Heart left ventricle (tissue), 16 donors: Measurements from ENCODE around the gene ASIC4. TPM values are rescaled to one million over a fixed set of nuclear protein-coding genes. Genes with fewer than 3 reads are reported as not detected.
A peak's percentile ranks its signal among the peaks of the same experiment; 100 is the strongest.

Source experiments
- ATAC-seq, 4 donors: fragments of 200-7000 bp; cut with Tn5 transposase; one replicate each; pipeline ENCODE4 v1.9.1; 2020 to 2022; ENCODE audit warnings: moderate library complexity in 4 of 4, mild to moderate bottlenecking in 3 of 4, moderate number of reproducible peaks in 1 of 4
- DNase-seq, 5 donors: peaks; one replicate each; pipeline ENCODE4 v3.0.0-alpha.2; 2020
- H3K27ac ChIP-seq, 12 donors: fragments of 200-600 bp; sonication (generic) in 4 of 12; one replicate each; pipeline versions ENCODE4 v1.5.0 to v1.8.0; 2016 to 2022; ENCODE audit warnings: mild to moderate bottlenecking in 2 of 12
- H3K27me3 ChIP-seq, 9 donors: fragments of 200-600 bp; sonication (generic) in 2 of 9; one replicate each; pipeline versions ENCODE4 v1.5.1 to v1.8.0; 2016 to 2022; ENCODE audit warnings: mild to moderate bottlenecking in 3 of 9
- H3K36me3 ChIP-seq, 9 donors: fragments of 200-600 bp; sonication (generic) in 2 of 9; one replicate each; pipeline versions ENCODE4 v1.5.0 to v1.8.0; 2018 to 2022; ENCODE audit warnings: mild to moderate bottlenecking in 2 of 9
- H3K4me1 ChIP-seq, 12 donors: fragments of 200-600 bp; sonication (generic) in 4 of 12; one replicate each; pipeline versions ENCODE4 v1.5.0 to v1.8.0; 2016 to 2022; ENCODE audit warnings: mild to moderate bottlenecking in 3 of 12
- H3K4me3 ChIP-seq, 12 donors: fragments of 200-600 bp; sonication (generic) in 4 of 12; one replicate each; pipeline versions ENCODE4 v1.5.0 to v1.8.0; 2017 to 2022; ENCODE audit warnings: mild to moderate bottlenecking in 9 of 12, moderate library complexity in 4 of 12
- H3K9me3 ChIP-seq, 12 donors: fragments of 200-600 bp; sonication (generic) in 4 of 12; one replicate each; pipeline versions ENCODE4 v1.5.0 to v1.8.0; 2016 to 2022; ENCODE audit warnings: mild to moderate bottlenecking in 1 of 12
- CTCF ChIP-seq, 12 donors: fragments of 200-600 bp; sonication (generic) in 4 of 12; IDR thresholded peaks; one replicate each; pipeline versions ENCODE4 v1.5.0 to v1.8.0; 2018 to 2022; ENCODE audit warnings: antibody characterized with exemption in 12 of 12, mild to moderate bottlenecking in 5 of 12
- POLR2A ChIP-seq, 2 donors: fragments of 450-650 bp; IDR thresholded peaks; one replicate each; pipeline ENCODE4 v1.6.1; 2017; ENCODE audit warnings: antibody characterized with exemption in 2 of 2, mild to moderate bottlenecking in 2 of 2, moderate library complexity in 2 of 2
- WGBS, 4 donors: extraction: QIAGEN DNeasy Blood & Tissue Kit in 2 of 4; methylation state at CpG; one replicate each; pipeline versions ENCODE4 v1.1.5 to v1.1.7; 2013 to 2018; 5-methylcytosine and 5-hydroxymethylcytosine counted together
- intact Hi-C, 10 donors: fragments of 100-400 bp; cut with DNase I; formaldehyde crosslinking; loops; one replicate each; pipeline versions ENCODE4 v1.11.1 to v1.14.2; 2022
- polyA plus RNA-seq, 2 donors: library from polyadenylated mRNA; stranded (reverse); fragments of 200-250 nt; gene quantifications; one replicate each; pipeline ENCODE4 v1.2.3, GENCODE V29; 2013
- total RNA-seq, 9 donors: library from RNA; depleted of rRNA in 2 of 9; stranded (reverse); fragments of >200 nt in 2 of 9; fragmentation: NEBNext Ultra II Directional in 3 of 9; extraction: Animal tissue kit (Norgen Biotek cat#: 25700) in 3 of 9; gene quantifications; one replicate each; pipeline versions ENCODE4 v1.1.0 to v1.2.4, GENCODE V29; 2016 to 2023
- donor health status: ischemic (EF 13 %, LVEDD 7.1; RV severe dilation, severe dysfunction).
- donor health status: healthy with polysubstance abuse.
- donor health status: DM: no; HTN: yes; CAD: no.
- donor health status: DM: no; HTN: no; CAD: no.
- donor health status: ischemic (EF 25% LVEDD 6.9; RV normal size, moderate dysfunction).
- donor health status: ischemic (EF 25% LVEDD 5.7; RV mildly dilated, moderate dysfunction).
- donor health status: healthy.
- donor health status: DM: yes; HTN: yes; CAD: no.
- donor health status: ischemic (EF 35%, LVEDD 5.7; RV mildly dilated, moderate dysfunction).
- donor health status: nonischemic (EF 11% LVEDD 7.7; RV severe dilation, severe dysfunction).
- donor health status: DM: yes; HTN: yes; CAD: no.
- donor health status: PGD.
- donor health status: ischemic (EF 29% LVEDD 5.4; RV normal size, mild dysfunction).
- donor health status: nonischemic (EF 23%, LVEDD 6.1; RV moderate dilation, normal function).

The ASIC4 gene
- total and polyA plus RNA-seq, 11 donors: 0.03 to 0.10 (median 0.08) TPM; not detected in 8

DNA sequence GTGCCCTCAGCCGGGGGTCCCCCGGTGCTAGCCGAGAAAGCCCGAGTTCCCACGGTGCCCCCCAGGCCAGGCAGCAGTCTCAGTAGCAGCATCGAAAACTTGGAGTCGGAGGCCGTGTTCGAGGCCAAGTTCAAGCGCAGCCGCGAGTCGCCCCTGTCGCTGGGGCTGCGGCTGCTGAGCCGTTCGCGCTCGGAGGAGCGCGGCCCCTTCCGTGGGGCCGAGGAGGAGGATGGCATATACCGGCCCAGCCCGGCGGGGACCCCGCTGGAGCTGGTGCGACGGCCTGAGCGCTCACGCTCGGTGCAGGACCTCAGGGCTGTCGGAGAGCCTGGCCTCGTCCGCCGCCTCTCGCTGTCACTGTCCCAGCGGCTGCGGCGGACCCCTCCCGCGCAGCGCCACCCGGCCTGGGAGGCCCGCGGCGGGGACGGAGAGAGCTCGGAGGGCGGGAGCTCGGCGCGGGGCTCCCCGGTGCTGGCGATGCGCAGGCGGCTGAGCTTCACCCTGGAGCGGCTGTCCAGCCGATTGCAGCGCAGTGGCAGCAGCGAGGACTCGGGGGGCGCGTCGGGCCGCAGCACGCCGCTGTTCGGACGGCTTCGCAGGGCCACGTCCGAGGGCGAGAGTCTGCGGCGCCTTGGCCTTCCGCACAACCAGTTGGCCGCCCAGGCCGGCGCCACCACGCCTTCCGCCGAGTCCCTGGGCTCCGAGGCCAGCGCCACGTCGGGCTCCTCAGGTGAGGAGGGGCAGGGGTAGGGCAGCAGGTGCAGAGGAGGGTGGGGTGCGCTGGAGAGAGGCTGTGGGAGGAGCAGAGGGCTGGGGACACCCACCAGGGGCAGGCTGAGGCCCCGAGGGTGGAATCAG lies 29.7 kb upstream of the ASIC4 start:
- ATAC-seq: peak in 1 of 4 donors; percentile 7
- intact Hi-C loops: no loop called here
- peaks cover 4 to 47% (median 14%) of the 10 kb centered on the region in 9 donors for H3K27me3 ChIP-seq
- peaks cover 0 to 43% (median 5%) of the 10 kb centered on the region in 12 donors for H3K4me1 ChIP-seq
- 19 to 26% (median 20%) methylated on average over 8 to 89 of the region's 89 CpGs for WGBS, 4 donors
- no peak for TF ChIP-seq POLR2A (IDR thresholded peaks at IDR 0.05)
- no peak for TF ChIP-seq CTCF (IDR thresholded peaks at IDR 0.05)
- H3K27ac ChIP-seq: peak overlapping the region in 4 of 12 donors; percentile 3 to 75 (median 20)
- H3K9me3 ChIP-seq: no peaks in the 10 kb centered on the region
- no peak for DNase-seq
- peaks cover 0 to 44% (median 7%) of the 10 kb centered on the region in 9 donors for H3K36me3 ChIP-seq
- H3K4me3 ChIP-seq: peak overlapping the region in 8 of 12 donors; percentile 3 to 38 (median 24)

DNA sequence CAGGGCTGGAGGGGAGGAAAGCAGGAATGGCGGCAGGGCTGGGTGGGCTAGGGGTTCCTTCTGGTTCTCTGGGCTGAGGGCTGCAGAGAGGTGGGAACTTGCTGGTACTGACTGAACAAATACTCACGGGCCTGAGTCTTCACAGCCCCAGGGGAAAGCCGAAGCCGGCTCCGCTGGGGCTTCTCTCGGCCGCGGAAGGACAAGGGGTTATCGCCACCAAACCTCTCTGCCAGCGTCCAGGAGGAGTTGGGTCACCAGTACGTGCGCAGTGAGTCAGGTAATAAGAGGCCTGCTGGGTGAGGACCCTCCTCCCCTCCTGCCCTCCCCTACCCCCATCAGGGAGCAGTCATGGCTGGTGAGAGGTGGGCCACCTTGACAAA lies 29.1 kb upstream of the ASIC4 start:
- peak overlapping the region in 4 of 12 donors; percentile 3 to 75 (median 20) for H3K27ac ChIP-seq
- intact Hi-C loops: no loop called here
- no peaks in the 10 kb centered on the region for H3K9me3 ChIP-seq
- no peak for TF ChIP-seq CTCF (IDR thresholded peaks at IDR 0.05)
- TF ChIP-seq POLR2A (IDR thresholded peaks at IDR 0.05): no peak
- no peak overlapping the region for H3K4me3 ChIP-seq
- no peak for ATAC-seq
- WGBS, 4 donors: 63 to 77% (median 71%) methylated on average over 8 to 12 of the region's 12 CpGs
- H3K27me3 ChIP-seq: peaks cover 4 to 47% (median 14%) of the 10 kb centered on the region in 9 donors
- DNase-seq: no peak
- H3K4me1 ChIP-seq: peaks cover 0 to 43% (median 5%) of the 10 kb centered on the region in 12 donors
- H3K36me3 ChIP-seq: peaks cover 0 to 40% (median 7%) of the 10 kb centered on the region in 9 donors

GRCh38 chr2:219486380-219486959 lies 27.8 kb upstream of the ASIC4 start:
- no peak for ATAC-seq
- peaks cover 4 to 47% (median 14%) of the 10 kb centered on the region in 9 donors for H3K27me3 ChIP-seq

More at GRCh38 chr2:219486380-219486959, 27.8 kb upstream of the ASIC4 start:
- H3K9me3 ChIP-seq: no peaks in the 10 kb centered on the region
- H3K4me1 ChIP-seq: peaks cover 0 to 49% (median 6%) of the 10 kb centered on the region in 12 donors
- intact Hi-C loops: no loop called here
- H3K27ac ChIP-seq: peak overlapping the region in 2 of 12 donors; percentile 3 to 17
- 37 to 56% (median 46%) methylated on average over 8 of the region's 8 CpGs for WGBS, 4 donors
- no peak overlapping the region for H3K4me3 ChIP-seq
- H3K36me3 ChIP-seq: peaks cover 0 to 36% (median 4%) of the 10 kb centered on the region in 9 donors
- no peak for TF ChIP-seq POLR2A (IDR thresholded peaks at IDR 0.05)
- no peak for TF ChIP-seq CTCF (IDR thresholded peaks at IDR 0.05)
- no peak for DNase-seq
